GM18499 (cell line): ENCODE measurements around the gene KCTD15.
"Not testable (repeated sequence)": the region's sequence is repeated elsewhere in the genome, so short reads cannot be mapped to it uniquely, and the experiment has no call there.

ENCODE experiments used
- ATAC-seq: cut with Tn5 transposase; IDR thresholded peaks from one replicate; pipeline ENCODE4 v1.9.1; 2021; ENCODE audit warnings: moderate number of reproducible peaks; ENCODE audit not compliant: insufficient read depth, unreplicated experiment

The KCTD15 gene

GRCh38 chr19:33812388-33813330, 16.0 kb downstream of the KCTD15 start:
- no peak for ATAC-seq

GRCh38 chr19:33813391-33814101, 16.9 kb downstream of the KCTD15 start:
- no peak for ATAC-seq

- ATAC-seq: no peak
Measured at GRCh38 chr19:33814181-33815165, 17.8 kb downstream of the KCTD15 start.

GRCh38 chr19:33815380-33816340, 19.0 kb downstream of the KCTD15 start:
- ATAC-seq: no peak

- ATAC-seq: no peak
Measured at GRCh38 chr19:33818411-33818810, 21.7 kb downstream of the KCTD15 start.

GRCh38 chr19:33819078-33819477, 22.4 kb downstream of the KCTD15 start:
- ATAC-seq: not testable (repeated sequence)

GRCh38 chr19:33819506-33819879, 22.8 kb downstream of the KCTD15 start:
- no peak for ATAC-seq

GRCh38 chr19:33819880-33820781, 23.5 kb downstream of the KCTD15 start:
- no peak for ATAC-seq

GRCh38 chr19:33821871-33822270, 25.2 kb downstream of the KCTD15 start:
- no peak for ATAC-seq

- no peak for ATAC-seq
Measured at GRCh38 chr19:33823341-33823740, 26.7 kb downstream of the KCTD15 start.

- no peak for ATAC-seq
Measured at GRCh38 chr19:33825556-33825955, 28.9 kb downstream of the KCTD15 start.

GRCh38 chr19:33826521-33826920, 29.9 kb downstream of the KCTD15 start:
- no peak for ATAC-seq

- no peak for ATAC-seq
Measured at GRCh38 chr19:33828266-33829075, 31.8 kb downstream of the KCTD15 start.

- ATAC-seq: no peak
Measured at GRCh38 chr19:33830264-33830663, 33.6 kb downstream of the KCTD15 start.

GRCh38 chr19:33831825-33832224, 35.2 kb downstream of the KCTD15 start:
- no peak for ATAC-seq

- ATAC-seq: no peak
Measured at GRCh38 chr19:33832633-33833032, 36.0 kb downstream of the KCTD15 start.

- no peak for ATAC-seq
Measured at GRCh38 chr19:33840382-33840781, 43.7 kb downstream of the KCTD15 start.
